Measurements from ENCODE around the gene WDR7. TPM values are rescaled to one million over a fixed set of nuclear protein-coding genes. Genes with fewer than 3 reads are reported as not detected.
A peak's percentile ranks its signal among the peaks of the same experiment; 100 is the strongest.

The WDR7 gene
- total RNA-seq, 1 experiment from 2014 or later = 9.8 TPM

DNA sequence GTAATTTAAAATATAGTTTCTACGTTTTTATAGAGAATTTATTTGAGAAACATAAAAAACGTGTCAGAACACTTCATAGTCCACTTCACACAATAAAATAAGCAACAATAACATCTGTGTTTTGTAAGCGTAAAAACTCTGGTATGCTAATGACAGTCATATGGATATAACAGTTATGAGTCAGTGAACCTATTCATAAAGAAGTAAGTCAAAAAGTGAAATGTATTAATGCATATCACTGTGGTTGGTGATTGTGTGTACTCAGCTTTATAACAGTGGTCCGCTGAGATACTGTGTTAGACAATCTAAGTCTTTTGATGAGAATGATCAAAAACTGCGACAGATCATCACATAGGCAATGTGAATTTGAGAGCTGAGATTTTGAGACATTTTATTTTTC lies 153.2 kb downstream of the WDR7 start:
- no peak for DNase-seq (ENCODE audit: low read depth)

DNA sequence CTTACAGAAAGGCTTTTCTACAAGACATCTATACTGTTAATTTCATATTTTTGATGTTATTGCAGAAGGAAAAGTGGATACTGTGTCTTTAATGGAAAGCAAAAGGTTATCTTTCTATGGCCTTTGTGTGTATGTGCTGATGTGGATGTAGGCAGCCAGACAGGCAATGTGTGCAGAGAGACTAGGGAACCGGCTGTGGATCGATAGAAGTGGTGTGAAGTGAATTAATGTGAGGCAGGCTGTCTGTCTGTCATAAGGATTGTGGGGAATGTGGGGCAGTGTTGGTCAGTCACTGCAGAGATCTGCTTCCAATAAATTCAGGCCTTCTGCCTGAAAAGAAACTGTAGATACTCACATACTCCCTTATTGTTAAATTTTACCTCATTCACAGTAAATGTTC lies 156.7 kb downstream of the WDR7 start:
- DNase-seq (ENCODE audit: low read depth) = no peak

DNA sequence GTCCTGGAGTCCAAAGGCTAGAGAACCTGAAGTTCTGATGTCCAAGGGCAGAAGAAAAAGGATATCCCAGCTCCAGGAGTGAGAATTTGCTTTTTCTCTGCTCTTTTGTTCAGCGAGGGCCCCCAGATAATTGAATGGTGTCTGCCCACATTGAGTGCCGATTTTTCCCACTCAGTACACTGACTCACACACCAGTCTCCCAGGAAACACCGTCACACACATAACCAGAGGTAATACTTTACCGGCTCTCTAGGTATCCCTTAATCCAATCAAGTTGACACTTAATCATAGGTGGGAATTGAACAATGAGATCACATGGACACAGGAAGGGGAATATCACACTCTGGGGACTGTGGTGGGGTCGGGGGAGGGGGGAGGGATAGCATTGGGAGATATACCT lies 161.5 kb downstream of the WDR7 start:
- no peak for DNase-seq (ENCODE audit: low read depth)

GRCh38 chr18:56815926-56816325 lies 164.8 kb downstream of the WDR7 start:
- peak; percentile 56 for DNase-seq (ENCODE audit: low read depth)

DNA sequence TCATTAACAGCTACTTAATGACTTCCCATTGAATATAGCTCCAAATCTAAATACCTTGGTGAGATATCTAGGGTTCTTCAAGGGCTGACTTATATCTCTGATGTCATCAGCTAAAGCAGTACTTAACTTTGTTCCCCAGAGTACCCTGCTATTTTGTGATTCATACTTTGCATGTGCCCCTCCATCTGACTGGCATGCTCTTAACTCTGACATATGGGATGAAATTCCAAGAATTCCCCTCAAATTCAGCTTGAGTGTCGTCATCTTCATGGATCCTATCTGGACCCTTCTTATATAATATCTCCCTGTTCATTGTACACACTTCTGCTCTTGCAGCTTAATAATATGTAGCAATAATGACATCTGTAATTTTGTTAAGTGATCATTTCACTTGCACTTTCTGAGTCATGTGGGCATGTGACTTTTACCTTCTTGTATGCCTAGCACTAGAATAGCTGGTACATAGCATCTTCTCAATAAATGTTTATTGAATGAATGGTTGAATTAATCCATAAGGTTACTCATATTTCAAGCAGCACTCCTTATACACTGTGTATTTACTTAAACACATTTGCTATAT lies 172.9 kb downstream of the WDR7 start:
- no peak for DNase-seq (ENCODE audit: low read depth)

DNA sequence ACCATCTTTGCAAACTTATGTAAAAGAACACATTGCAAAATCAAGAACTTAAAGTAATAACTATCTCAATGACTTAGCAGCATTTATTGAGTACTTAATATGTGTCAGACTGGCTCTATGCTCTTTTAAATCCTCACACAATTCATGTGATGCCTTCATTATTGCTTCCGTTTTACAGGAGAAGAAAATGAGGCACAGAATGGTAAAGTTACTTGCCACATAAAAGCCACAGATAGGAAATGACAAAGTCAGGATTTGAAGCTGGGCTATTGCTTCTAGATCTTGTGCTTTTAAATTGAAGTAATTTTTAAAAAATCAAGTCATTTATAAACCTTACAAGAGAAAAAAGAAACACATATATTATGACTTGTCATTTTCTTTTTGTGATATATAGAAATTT lies 174.2 kb downstream of the WDR7 start:
- DNase-seq (ENCODE audit: low read depth) = no peak

DNA sequence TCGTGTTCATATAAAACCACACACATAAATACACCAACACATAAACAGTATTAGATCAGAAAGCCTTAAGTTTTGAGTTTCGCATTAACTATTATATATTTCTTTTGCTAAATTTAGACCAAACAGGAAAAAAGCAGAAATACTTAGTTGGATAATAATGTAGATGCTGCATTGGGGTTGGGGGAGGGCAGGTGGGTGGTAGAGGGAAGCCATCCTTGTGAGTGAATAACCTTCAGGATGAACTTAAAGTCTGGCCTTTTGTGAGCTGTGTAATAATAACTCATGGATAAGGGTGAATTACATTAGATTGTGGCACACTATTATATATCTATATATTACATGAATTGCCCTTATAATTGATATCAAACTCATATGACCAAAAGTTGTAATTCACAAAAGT lies 174.7 kb downstream of the WDR7 start:
- DNase-seq (ENCODE audit: low read depth) = no peak

DNA sequence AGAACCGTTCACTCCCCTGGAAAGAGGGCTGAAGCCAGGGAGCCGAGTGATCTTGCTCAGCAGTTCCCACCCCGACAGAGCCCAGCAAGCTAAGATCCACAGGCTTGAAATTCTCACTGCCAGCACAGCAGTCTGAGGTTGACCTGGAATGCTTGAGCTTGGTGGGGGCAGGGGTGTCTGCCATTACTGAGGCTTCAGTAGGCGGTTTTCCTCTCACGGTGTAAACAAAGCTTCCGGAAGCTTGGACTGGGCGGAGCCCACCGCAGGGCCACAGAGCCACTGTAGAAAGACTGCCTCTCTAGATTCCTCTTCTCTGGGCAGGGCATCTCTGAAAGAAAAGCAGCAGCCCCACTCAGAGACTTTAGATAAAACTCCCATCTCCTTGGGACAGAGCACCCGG lies 180.8 kb downstream of the WDR7 start:
- DNase-seq (ENCODE audit: low read depth) = no peak

DNA sequence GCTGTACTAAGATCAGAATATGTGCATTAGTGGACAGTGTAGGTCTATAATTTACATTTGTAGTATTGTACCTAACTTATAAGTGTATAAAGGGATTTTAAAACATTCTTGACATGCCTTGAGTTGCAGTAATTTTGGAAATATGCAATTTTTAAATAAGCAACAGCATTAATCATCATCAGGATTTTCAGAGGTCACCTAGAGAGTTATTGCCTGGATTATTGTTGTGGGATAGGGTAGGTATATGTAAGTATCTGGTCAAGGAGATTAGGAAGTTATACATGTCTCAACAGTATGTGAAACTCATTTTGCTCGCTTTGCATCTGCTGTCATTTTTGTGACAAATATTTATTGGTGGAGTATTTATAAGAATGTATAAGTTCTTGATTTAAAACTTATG lies 184.2 kb downstream of the WDR7 start:
- DNase-seq (ENCODE audit: low read depth) = no peak

- no peak for DNase-seq (ENCODE audit: low read depth)
These were observed 185.0 kb downstream of the WDR7 start for GRCh38 chr18:56836173-56836572.

GRCh38 chr18:56841836-56842235 lies 190.7 kb downstream of the WDR7 start:
- no peak for DNase-seq (ENCODE audit: low read depth)

DNA sequence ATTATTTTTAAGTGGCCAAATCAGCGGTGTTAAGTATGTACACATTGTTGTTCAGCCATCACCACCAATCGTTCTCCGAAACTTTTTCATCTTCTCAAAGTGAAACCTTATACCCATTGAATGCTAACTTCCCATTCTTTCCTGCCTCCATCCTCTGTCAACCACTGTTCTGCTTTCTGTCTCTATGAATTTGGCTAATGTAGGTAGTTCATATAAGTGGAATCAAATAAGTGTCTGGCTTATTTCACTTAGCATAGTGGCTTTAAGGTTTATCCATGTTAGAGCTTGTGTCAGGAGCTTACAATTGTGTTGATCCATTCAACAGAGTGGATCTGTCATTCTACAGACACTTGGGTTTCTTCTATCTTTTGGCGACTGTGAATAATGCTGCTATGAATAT lies 192.1 kb downstream of the WDR7 start:
- no peak for DNase-seq (ENCODE audit: low read depth)

DNA sequence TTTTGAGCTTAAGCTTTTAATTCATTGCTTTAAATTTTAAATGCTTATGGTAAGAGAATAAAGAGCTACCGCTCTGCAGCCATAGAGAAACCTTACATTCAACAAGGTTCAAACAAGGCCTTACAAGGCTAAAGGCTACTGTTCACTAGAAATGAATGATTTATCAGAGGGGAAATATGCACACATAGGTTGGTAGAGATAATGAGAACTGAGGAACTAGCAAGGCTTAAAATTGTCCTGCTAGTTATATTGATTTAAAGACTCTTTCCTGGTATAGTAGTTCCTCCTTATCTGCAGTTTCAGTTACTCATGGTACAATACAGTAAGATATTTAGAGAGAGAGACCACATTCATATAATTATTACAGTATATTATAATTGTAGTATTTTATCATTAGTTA lies 193.4 kb downstream of the WDR7 start:
- DNase-seq (ENCODE audit: low read depth) = no peak

DNA sequence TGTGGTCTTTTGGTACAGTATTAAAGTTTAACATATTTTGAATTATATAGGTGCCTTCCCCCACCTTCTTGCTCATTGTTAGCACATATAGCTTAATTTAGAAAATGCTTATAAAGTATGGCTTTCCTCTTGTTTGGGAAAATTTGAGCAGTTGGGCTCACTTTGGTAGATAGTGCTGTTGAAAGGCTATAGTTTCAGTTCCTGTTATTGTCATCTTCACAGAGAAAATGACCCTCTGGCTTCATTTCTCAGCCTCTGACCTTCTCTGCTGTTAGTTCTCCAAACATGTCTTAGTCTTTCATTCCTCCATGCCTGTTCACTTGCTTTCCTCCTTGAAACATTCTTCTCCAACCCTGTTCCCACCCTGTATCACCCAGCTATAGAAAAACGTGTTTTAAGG lies 200.6 kb downstream of the WDR7 start:
- DNase-seq (ENCODE audit: low read depth) = no peak

DNA sequence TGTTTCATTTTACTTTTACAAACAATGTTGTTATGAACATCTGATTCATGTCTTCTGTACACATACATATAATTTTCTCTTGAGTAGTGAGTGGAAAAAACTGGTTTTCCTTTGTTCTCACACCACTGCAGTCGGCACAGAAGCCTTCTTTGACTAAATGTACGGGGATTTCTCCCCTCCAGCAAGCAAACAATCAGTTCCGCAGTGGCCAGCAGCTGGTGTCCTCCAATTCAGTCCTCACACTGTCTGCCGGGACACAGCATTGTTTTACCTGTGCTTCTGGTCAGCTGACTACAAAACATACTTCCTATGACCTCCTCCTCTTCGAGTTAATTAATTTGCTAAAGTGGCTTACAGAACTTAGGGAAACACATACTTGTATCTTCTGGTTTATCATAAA lies 202.8 kb downstream of the WDR7 start:
- no peak for DNase-seq (ENCODE audit: low read depth)

- DNase-seq (ENCODE audit: low read depth) = no peak
These were observed 210.1 kb downstream of the WDR7 start for GRCh38 chr18:56861244-56861643.

DNA sequence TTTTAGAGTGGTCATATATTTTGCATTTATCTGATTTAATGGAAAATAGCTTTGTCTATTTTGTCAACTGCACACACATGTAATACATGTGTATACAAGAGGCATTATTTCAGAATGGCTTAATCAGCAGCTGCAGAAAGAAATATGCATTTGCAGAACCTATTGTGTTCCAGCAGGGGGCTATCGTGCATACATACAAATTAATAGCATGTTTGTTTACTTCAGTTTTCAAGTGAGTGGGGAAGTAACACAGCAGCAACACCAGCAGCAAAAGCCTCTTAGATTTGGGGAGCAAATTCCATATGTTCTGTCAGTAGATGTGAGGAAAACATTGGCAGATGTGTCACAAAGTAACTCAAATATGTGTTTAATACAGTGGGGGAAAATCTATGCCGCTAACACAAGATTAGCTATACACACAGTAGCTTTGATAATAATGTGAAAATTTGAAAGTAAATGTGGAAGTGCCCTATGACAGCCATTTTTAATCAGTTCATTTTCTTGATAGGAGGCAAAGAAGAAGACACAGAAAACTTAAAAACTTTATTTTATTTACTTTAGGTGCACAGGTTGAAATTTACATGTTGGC lies 218.1 kb downstream of the WDR7 start:
- DNase-seq (ENCODE audit: low read depth) = peak; percentile 51

- no peak for DNase-seq (ENCODE audit: low read depth)
These were observed 219.8 kb downstream of the WDR7 start for GRCh38 chr18:56870982-56871381.

GRCh38 chr18:56872140-56872539 lies 221.0 kb downstream of the WDR7 start:
- DNase-seq (ENCODE audit: low read depth) = no peak

DNA sequence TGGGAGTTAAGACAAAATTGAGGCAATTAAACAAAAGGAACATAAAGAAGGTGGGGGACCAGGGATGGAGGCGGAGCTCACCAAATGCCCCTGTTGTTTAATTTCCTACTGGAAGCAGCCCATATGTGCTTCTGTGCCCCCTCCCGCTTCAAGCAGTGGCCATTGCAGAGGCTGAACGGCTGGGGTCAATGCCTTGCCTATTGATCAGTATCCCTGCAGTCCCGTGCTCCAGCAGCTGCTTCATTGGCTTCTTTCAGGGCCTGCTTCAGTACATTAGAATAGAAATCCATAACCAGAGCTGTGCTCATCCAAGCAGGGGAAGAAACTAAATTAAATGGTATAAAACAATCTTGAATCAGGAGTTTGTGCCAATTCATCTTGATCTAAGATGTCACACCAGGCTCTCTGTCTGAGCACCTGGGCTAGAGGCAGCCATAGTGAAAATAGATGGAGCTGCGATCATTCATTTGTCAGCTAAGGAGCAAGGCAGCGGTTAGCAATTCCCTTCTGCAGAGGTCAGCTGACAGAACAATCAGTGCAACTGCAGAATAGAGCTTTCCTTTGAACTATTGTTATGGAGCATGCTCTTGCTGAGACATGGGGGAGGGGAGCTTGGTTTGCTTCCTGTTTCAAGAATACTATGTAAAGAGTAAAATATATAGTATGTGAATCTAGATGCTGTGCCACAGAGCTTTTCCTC lies 222.4 kb downstream of the WDR7 start:
- no peak for DNase-seq (ENCODE audit: low read depth)

DNA sequence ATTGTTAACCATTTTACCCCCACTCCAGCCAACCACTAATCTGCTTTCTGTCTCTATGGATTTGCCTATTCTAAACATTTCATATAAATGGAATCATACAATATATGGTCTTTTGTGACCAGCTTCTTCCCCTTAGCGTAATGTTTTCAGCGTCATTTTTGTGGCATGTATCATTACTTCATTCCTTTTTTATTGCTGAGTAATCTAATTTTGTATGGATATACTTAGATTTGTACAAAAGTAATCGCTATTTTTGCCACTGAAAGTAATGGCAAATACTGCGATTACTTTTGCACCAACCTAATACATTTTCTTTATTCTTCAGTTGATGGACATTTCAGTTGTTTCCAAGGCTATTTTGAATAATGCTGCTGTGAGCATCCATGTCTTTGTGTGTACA lies 227.6 kb downstream of the WDR7 start:
- DNase-seq (ENCODE audit: low read depth) = no peak

DNA sequence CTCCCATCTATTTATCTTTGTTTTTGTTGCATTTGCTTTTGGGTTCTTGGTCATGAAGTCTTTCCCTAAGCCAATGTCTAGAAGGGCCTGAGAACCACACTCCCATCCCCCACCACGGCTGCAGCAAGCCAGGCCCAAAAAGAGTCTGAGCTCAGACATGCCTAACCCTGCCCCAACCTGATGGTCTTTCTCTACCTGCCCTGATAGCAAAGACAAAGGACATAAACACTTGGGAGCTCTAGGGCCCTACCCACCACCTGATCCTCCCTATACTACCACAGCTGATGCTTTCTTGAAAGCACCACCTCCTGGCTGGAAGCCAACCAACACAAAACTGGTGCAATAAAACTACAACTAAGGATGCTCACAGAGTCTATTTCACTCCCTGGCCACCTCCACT lies 233.4 kb downstream of the WDR7 start:
- DNase-seq (ENCODE audit: low read depth) = no peak

DNA sequence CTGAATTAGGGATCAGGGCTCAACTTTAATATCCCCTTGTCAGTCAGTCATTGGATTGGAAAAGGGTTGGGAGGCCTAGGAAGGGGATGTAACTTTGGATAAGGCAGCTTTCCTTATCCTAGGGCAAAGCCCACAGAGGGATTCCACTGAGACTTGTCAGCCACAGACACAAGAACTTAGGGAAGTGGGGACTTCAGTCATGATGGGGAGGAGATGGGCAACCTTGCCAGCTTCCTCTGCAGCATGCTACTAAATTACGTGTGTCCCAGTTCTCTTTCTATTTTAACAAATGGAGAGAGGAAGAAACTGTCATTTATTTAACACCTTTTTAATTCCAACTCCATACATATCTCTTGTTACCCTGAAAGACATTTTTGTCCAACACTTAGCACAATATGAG lies 237.8 kb downstream of the WDR7 start:
- DNase-seq (ENCODE audit: low read depth) = no peak

GRCh38 chr18:56889621-56890020 lies 238.5 kb downstream of the WDR7 start:
- DNase-seq (ENCODE audit: low read depth) = no peak
